Myocyte (in vitro differentiated cells): ENCODE results near the gene UGCG. TPM values are rescaled to one million over a fixed set of nuclear protein-coding genes. Genes with fewer than 3 reads are reported as not detected.
"Not testable (repeated sequence)": the region's sequence is repeated elsewhere in the genome, so short reads cannot be mapped to it uniquely, and the experiment has no call there.

ENCODE experiments used
- DNase-seq: peaks from one replicate; pipeline ENCODE4 v3.0.0-alpha.2; 2012; ENCODE audit warnings: low read depth
- polyA plus RNA-seq: library from polyadenylated mRNA; unstranded; fragments of >200 nt; gene quantifications from one replicate; pipeline ENCODE4 v1.2.1, GENCODE V29; 2012; ENCODE audit warnings: missing spikeins
- total RNA-seq: library from RNA; depleted of rRNA; stranded (reverse); fragments of >200 nt; gene quantifications from 2 replicates; pipeline ENCODE4 v1.2.3, GENCODE V29; 2014

Gene UGCG
- total RNA-seq = 89.8 and 124 TPM in 2 replicates
- 24.4 TPM for polyA plus RNA-seq

DNA sequence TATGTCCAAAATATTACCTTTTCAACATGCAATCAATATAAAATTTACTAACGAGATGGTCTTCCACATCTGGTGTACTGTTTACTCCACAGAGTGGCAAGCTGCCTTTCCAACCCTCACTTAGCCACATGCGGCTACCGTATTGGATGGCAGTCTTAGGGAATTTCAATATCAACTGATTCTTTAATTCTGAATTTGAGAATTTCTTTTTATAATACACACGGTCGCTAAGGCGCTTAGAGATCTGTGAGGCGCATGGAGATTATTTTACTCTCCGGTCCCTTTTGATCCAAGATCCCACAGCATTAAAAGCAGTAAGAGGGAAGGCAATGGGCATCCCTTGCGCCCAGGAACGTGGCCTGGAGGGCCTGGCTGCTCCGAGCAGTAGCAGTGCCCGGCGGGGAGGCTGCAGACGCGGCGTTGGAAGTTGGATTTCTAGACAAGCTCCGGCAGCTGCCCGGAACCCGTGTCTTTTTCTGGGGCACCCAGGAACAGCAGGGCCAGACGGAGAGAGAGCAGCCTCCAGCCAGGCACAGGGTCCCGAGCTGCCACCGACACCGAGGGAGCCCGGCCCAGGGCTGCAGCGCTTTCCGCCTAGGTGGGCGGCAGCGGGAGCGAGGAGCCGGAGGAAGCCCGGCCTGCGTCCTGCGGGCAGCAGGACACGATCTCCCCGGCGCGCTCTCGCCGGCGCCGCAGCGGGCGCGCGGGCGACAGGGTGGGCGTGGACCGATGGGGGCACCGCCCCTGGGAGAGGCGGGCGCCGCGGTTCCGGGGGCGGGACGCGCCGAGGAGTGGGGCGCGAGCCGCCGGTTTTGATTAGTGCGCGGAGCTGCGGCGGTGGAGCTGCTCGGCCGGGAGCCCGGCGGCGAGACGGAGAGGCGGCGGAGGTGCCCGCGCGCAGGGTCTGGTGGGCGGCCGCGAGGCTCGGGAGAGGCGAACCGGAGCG lies at the start of gene UGCG:
TSS of gene UGCG (plus strand) at position 819 of the 946 bp plus-strand sequence. CDS start 402 bp downstream, outside the sequence.
- DNase-seq = peak; percentile 92

DNA sequence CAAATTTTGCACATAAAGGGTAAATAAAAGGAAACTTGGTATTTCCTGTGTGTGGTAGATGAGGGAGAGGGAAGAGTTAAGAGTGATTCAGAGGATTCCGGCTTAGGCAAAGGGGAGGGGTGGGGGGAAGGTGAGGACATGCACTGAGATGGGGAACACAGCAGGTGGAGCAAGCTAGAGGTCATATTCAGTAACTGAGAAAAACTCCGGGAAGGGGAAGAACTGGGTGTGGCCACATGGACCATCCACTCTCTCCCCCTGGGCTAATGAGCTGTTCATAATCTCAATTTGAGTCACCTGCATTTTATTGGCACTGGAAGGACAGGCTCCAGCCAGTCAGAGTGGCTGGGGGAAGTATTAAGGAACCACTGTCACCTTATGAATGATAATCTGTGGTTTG lies 45.1 kb upstream of the UGCG start:
- peak; percentile 58 for DNase-seq

DNA sequence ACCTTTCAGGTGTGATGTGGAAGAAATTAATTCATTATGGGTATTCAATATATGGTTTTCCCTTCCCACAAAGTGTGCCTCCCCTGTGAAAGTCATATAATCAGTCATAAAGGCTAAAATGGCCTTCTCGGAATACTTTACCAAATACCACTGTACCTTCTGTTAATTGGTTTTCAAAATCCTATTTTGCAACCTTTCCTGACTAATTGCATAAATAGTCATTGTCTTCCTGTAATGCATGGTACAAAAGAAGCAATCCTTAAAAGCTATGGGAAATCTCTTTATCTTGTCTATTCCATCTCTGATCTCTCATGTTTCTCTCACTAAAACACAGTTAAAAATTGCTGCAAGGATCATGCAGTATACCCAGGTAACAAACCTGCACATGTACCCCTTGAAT lies 44.3 kb upstream of the UGCG start:
- DNase-seq = no peak

DNA sequence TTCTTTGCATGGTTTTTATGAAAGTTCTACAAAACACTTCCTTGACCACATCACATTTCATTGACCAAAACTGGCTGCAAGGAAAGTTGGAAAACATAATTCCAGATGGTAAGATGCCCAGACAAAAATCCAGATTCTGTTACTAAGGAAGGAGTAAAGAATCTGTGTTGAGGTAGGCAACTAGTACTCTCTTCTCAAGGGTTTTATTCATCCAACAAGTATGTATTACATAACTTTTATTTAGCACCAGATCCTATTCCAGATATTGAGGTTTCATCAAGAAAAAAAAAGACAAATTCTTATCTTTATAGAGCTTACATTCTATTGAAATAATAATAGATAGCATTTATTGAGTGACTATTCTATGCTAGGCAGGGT lies 43.2 kb upstream of the UGCG start:
- no peak for DNase-seq

DNA sequence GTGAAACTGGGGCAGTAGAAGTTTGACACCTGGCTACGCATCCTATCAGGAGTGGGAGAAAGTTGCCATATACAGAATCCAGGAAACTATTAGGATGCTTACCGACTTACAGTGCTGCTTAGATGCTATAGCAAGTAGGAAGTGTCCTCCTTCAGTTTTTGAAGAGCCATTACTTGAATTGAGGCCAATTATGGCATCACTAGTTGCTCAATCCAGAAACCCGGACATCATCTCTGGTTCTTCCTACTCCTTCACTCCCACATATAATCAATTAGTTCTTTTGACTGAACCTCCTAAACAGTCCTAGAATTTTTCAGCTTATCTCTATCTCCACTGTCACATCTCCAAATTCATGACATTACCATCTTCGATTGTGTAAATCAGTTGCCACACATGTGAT lies 41.8 kb upstream of the UGCG start:
- no peak for DNase-seq

DNA sequence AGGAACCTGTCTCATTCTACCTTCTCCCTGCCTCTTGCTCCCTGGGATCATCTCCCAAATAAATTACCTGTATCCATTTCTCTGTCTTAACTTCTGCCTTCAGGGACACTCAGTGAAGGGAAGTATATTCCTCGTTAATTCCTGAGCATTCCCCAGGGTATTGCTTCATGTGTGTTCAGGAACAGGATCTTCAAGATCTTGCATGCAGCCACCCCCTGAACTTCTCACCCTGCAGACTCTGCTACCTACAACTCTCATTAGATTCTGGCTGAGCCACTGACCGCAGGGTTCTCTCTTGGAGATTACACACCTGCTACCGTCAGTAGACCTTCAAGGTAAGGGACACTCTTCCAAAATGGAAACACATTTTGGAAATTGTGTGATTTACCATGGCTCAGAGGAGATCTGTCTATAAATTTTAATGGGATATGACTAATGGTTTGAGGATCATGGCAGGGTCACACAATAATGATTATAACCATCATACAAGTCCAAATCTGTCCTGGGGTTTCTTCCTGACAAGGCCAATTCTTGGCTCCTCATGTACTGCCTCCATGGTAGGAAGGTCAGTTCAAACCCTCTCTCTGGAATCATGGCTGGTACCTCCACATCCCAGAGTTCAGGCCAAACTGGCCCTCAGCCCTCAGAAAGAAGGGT lies 38.9 kb upstream of the UGCG start:
- DNase-seq = peak; percentile 7

DNA sequence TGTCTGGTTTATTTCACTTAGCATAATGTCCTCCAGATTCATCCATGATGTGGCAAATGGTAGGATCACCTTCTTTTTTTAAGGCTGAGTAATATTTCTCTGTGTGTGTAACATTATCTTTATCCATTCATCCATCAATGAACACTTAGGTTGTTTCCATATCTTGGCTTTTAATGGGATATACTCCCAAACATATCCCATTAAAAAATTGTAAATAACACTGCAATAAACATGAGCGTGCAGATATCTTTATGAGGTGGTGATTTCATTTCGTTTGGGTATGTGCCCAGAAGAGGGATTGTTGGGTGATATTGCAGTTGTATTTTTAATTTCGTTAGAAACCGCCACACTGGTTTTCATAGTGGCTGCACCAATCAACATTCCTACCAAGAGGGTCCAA lies 36.2 kb upstream of the UGCG start:
- no peak for DNase-seq

DNA sequence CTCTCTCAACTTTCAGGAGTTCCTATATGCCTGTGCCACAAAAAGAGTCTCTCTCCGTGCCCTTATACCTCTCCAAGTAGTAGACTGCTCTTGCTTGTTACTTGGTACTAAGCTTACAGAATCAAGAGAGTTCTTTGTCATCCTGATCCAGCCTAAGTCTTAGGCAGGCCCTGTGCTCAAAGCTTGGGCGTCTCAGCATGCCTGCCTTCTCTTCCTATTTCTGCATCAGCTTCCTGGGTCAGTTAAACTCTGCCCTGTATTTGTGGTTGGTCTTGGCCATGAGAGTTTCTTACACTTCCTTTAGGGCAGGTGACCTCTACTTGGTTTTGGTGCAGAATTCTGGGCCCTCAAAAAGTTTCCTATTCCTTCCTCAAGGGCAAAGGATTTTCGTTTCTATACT lies 33.0 kb upstream of the UGCG start:
- no peak for DNase-seq

DNA sequence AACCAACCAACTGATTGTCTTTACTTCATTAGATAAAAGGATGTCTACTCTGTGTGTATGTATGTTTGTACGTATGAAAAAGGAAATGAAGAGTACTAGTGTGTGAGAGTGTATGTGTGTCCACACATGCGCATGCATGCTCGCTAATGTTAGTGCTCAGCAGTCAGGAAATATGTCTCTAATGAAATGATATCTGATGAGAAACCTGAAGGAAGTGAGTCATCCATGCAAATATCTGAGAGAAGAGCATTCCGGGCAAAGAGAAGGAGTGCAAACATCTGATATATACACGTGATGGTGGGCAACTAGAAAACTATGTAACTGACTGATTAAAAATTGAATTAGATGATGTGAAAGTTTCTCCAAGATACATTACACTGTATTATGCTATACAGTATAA lies 29.6 kb upstream of the UGCG start:
- no peak for DNase-seq

DNA sequence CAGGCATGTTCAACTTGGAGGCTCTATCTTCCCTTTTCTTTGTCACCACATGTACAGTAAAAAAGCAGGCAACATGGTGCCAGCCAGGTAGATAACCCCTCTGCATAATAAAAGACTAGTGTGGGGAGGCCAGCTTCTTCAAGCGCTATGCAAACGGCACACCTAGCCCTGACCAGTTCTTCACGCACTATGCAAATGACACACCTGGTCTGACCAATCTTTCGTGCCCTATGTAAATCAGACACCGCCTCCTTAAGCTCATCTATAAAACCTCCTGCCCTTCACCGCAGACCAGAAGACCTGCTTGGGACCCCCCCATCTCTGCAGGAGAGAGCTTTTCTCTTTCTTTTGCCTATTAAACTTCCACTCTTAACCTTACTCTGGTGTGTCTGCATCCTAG lies 28.1 kb upstream of the UGCG start:
- no peak for DNase-seq

DNA sequence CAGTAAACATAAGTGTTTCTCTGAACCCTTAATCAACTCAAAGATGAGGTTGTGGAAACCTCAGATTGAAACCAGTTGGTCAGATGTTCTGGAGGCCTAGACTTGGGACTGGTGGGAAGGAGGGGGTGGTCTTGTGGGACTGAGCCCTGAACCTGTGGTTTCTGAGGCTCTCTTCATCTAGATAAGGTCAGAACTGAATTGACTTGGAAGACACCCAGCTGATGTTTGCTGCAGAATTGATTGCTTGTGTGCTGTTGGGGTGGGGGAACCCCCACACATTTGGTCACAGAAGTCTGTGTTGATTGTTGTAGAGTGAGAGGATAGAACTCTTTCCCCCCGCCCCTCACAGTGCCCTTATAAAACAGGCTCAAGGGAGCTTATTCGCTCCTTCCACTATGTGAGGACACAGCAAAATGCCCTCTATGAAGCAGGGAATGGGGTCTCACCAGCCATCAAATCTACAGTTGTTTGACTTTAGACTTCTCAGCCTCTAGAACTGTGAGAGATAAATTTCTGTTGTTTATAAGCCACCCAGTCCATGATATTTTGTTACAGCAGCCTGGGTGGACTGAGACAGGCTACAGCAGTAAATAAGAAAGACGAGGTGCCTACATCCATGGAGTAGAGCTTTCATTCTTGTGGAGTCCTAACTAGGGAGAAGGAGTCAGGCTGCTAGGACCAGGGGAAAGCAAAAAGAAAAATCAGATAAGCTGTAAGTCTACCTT lies 25.7 kb upstream of the UGCG start:
- no peak for DNase-seq

DNA sequence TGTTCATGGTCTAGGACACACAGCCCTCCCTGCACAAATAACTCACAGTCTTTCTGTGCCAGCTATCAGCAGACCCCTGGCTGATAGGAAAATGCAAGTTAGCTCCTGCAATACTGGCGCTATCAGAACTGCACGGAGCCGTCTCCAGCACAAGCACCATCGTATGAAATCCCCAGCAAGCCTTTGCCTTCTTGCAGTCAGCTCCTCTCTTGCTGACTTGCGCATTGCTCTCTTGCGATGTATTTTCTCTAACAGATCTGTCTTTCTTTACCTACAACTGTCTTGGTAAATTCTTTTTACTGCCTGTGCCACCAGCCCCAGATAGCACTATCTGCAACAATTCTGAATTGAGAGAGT lies 25.1 kb upstream of the UGCG start:
- DNase-seq = no peak

DNA sequence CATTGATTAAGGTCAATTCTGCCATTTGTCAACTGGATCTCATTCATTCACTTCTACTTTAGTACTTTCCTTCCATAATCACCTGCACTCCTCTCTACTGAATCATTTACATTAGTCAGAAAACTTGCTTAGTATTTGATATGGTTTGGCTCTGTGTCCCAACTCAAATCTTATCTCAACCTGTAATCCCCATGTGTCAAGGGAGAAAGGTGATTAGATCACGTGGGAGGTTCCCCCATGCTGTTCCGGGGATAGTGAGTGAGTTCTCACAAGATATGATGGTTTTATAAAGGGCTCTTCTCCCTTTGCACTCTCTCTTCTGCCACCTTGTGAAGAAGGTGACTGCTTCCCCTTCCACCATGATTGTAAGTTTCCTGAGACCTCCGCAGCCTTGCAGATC lies 23.7 kb upstream of the UGCG start:
- DNase-seq = no peak

DNA sequence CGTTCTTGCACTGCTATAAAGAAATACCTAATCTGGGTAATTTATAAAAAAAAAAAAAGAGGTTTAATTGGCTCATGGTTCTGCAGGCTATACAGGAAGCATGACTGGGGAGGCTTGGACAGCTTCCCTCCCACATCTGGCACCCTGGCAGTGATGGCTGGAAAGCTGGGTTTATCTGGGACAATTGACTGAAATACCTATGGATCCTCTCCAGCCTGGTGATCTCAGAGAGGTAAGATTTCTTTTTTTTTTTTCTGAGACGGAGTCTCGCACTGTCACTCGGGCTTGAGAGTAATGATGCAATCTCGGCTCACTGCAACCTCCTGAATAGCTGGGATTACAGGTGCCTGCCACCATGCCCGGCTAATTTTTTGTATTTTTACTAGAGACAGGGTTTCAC lies 22.7 kb upstream of the UGCG start:
- no peak for DNase-seq

DNA sequence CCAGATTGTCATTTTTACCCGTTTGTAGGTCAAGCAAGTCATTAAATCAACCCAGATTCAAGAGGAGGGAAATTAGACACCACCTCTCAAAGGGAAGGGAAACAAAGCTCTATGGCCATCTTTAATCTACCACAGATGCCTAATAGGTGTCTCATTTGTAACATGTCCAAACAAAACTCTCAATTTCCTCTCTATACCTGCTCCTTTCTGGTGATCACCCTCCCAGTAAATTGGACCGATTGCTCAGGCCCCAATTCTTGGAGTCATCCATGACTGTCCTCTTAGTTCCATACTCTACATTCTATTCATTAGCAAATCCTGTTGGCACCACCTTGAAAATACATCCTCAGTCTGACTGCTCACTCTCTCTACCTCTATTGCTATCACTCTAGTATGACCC lies 22.1 kb upstream of the UGCG start:
- no peak for DNase-seq

DNA sequence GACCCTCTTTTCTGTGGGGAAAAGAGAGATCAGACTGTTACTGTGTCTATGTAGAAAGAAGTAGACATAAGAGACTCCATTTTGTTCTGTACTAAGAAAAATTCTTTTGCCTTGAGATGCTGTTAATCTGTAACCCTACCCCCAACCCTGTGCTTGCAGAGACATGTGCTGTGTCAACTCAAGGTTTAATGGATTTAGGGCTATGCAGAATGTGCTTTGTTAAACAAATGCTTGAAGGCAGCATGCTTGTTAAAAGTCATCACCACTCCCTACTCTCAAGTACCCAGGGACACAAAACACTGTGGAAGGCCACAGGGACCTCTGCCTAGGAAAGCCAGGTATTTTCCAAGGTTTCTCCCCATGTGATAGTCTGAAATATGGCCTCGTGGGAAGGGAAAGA lies 21.3 kb upstream of the UGCG start:
- DNase-seq = not testable (repeated sequence)

DNA sequence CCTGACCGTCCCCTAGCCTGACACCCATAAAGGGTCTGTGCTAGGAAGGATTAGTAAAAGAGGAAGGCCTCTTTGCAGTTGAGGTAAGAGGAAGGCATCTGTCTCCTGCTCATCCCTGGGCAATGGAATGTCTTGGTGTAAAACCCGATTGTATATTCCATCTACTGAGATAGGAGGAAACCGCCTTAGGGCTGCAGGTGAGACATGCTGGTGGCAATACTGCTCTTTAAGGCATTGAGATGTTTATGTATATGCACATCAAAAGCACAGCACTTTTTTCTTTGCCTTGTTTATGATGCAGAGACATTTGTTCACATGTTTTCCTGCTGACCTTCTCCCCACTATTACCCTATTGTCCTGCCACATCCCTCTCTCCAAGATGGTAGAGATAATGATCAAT lies 20.9 kb upstream of the UGCG start:
- DNase-seq = not testable (repeated sequence)

DNA sequence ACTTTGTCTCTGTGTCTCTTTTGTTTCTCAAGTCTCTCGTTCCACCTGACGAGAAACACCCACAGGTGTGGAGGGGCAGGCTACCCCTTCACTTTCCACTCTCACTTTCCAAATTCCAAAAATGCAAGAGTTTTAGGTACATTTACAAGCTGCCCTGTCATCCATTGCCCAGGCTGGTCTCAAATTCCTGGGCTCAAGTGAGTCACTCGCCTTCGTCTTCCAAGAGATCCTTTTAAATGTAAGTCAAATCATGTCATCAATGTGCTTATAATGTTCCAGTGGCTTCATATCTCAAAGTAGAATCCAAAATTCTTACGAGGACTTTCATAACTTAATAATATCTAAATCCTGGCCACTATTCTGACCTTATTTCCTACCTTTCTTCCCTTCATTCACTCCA lies 20.4 kb upstream of the UGCG start:
- DNase-seq = no peak

DNA sequence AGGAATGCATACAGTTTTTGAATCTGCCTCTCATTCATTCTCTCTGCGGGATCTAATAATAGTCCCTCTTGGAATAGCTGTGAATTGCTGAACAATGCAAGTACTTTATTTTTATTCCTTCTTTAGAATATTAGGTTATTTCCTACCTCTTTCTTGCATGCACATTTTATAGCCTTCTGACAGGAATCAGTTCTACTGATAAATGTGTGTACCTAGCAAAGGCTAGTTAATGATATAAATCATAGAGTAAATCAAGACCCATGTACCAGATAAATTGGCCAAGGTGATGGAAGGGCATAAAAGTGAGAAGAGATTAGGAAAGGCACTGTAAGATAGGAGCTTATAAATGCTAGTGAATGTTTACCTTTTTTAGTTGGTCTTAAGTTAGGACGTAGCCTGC lies 19.2 kb upstream of the UGCG start:
- no peak for DNase-seq

DNA sequence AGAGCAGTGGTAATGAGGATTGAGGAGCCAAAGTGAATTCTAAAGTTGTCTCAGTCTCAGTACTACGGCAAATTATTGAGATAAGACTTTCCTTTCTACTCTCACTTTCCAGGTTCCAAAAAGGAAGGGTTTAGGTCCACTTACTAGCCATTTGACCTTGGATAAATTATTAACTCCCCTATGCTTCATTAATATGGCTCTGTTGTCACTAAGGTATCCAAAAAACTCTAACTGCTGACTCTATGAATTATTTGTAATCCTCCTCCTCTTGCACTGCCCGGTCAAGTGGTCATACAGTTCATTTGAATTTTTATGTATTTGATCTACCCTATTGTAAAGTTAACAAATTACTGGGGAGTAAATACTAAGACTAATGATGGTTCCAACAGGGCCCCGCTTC lies 17.7 kb upstream of the UGCG start:
- DNase-seq = no peak

DNA sequence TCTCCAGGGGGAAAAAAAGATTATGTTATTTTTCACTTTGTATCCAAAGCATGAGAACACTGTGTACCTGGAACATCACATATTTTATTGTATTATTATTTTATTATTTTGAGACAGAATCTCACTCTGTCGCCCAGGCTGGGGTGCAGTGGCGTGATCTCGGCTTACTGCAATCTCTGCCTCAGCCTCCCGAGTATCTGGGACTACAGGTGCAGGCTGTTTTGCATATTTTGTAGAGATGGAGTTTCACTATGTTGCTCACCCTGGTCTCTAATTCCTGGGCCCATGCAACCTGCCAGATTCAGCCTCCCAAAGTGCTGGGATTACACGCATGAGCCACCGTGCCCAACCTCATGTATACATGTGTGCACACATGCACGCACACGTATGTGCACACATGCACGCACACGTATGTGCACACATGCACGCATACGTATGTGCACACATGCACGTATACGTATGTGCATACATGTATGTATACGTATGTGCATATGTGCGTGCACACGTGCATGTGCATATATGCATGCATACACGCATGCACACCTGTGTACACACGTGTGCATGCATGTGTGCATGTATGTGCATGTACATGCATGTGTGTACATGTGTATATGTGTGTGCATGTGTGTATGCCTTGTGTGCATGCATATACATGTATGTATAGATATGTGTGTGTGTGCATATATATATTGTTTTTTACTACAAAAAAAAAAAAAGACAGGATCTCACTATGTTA lies 9.5 kb upstream of the UGCG start:
- DNase-seq = no peak
